ENCODE measurements around the gene NIN. TPM values are rescaled to one million over a fixed set of nuclear protein-coding genes. Genes with fewer than 3 reads are reported as not detected.

Gene NIN
- total RNA-seq, 1 donor = 33.4 TPM

GRCh38 chr14:50741567-50741966 is 89.4 kb downstream of the NIN start:
- H3K4me3 ChIP-seq (ENCODE audit: low read depth, low read length) = no peak overlapping the region
- DNase-seq (ENCODE audit: low read depth) = peak; percentile 25
- TF ChIP-seq CTCF (IDR thresholded peaks at IDR 0.05; ENCODE audit: insufficient read depth, low read length) = no peak

- no peak overlapping the region for H3K4me3 ChIP-seq (ENCODE audit: low read depth, low read length)
- peak; percentile 7 for DNase-seq (ENCODE audit: low read depth)
- TF ChIP-seq CTCF (IDR thresholded peaks at IDR 0.05; ENCODE audit: insufficient read depth, low read length) = no peak
Observed at GRCh38 chr14:50740856-50741255, 90.1 kb downstream of the NIN start.

- DNase-seq (ENCODE audit: low read depth) = no peak
- no peak for TF ChIP-seq CTCF (IDR thresholded peaks at IDR 0.05; ENCODE audit: insufficient read depth, low read length)
- H3K4me3 ChIP-seq (ENCODE audit: low read depth, low read length) = no peak overlapping the region
Observed at GRCh38 chr14:50739186-50739585, 91.8 kb downstream of the NIN start.

GRCh38 chr14:50736932-50737419 is 94.0 kb downstream of the NIN start:
- DNase-seq (ENCODE audit: low read depth) = no peak
- no peak overlapping the region for H3K4me3 ChIP-seq (ENCODE audit: low read depth, low read length)
- TF ChIP-seq CTCF (IDR thresholded peaks at IDR 0.05; ENCODE audit: insufficient read depth, low read length) = no peak

GRCh38 chr14:50734950-50735695 is 95.8 kb downstream of the NIN start:
- H3K4me3 ChIP-seq (ENCODE audit: low read depth, low read length) = no peak overlapping the region
- TF ChIP-seq CTCF (IDR thresholded peaks at IDR 0.05; ENCODE audit: insufficient read depth, low read length) = no peak
- no peak for DNase-seq (ENCODE audit: low read depth)

- peak; percentile 10 for DNase-seq (ENCODE audit: low read depth)
- TF ChIP-seq CTCF (IDR thresholded peaks at IDR 0.05; ENCODE audit: insufficient read depth, low read length) = no peak
- no peak overlapping the region for H3K4me3 ChIP-seq (ENCODE audit: low read depth, low read length)
Observed at GRCh38 chr14:50733494-50733893, 97.5 kb downstream of the NIN start.
